Peyer's patch (tissue), 4 donors: Measurements from ENCODE around the gene SPATA13. TPM values are rescaled to one million over a fixed set of nuclear protein-coding genes. Genes with fewer than 3 reads are reported as not detected.

Experiments
- DNase-seq, 3 donors: peaks; one replicate each; pipeline ENCODE4 v3.0.0-alpha.2; 2017 to 2019
- H3K27ac ChIP-seq, 4 donors: fragments of 200-600 bp; sonication (generic); one replicate each; pipeline ENCODE4 v1.5.1; 2016 to 2019
- H3K27me3 ChIP-seq, 2 donors: fragments of 200-600 bp; sonication (generic); one replicate each; pipeline ENCODE4 v1.5.1; 2019
- H3K36me3 ChIP-seq, 3 donors: fragments of 200-600 bp; sonication (generic); one replicate each; pipeline ENCODE4 v1.5.1; 2016 to 2019
- H3K4me1 ChIP-seq, 4 donors: fragments of 200-600 bp; sonication (generic); one replicate each; pipeline ENCODE4 v1.5.1; 2016 to 2019
- H3K4me3 ChIP-seq, 4 donors: fragments of 200-600 bp; sonication (generic); 1 replicate in 3 of 4; 2 replicates in 1 of 4; pipeline ENCODE4 v1.5.1; 2016 to 2019; ENCODE audit warnings: mild to moderate bottlenecking in 1 of 4
- H3K9me3 ChIP-seq, 4 donors: fragments of 200-600 bp; sonication (generic); one replicate each; pipeline ENCODE4 v1.5.1; 2016 to 2019; ENCODE audit warnings: mild to moderate bottlenecking in 1 of 4
- POLR2A ChIP-seq, 2 donors: fragments of 450-650 bp; IDR thresholded peaks; one replicate each; pipeline ENCODE4 v1.5.1; 2017; ENCODE audit warnings: antibody characterized with exemption in 2 of 2, mild to moderate bottlenecking in 2 of 2, moderate library complexity in 2 of 2
- small RNA-seq, 2 donors: library from RNA; depleted of rRNA; stranded (forward); fragments of <200 nt; gene quantifications; one replicate each; pipeline ENCODE3, GENCODE V24; 2016
- total RNA-seq, 4 donors: library from RNA; depleted of rRNA; stranded (reverse); fragments of >200 nt; gene quantifications; one replicate each; pipeline ENCODE4 v1.1.0, GENCODE V29; 2016
- TF ChIP-seq, protein P1 (sequence below), 6 experiments: fragments of 450-650 bp in 4 of 6; fragments of 200-600 bp in 2 of 6; sonication (generic) in 1 of 6; IDR thresholded peaks; one replicate each; pipeline ENCODE4 v1.5.1; 2017 to 2019; ENCODE audit warnings: antibody characterized with exemption in 6 of 6, mild to moderate bottlenecking in 3 of 6, moderate library complexity in 1 of 6

SPATA13 gene
- total RNA-seq, 4 donors from 2014 or later, result 77.1 to 191 (median 141) TPM

DNA sequence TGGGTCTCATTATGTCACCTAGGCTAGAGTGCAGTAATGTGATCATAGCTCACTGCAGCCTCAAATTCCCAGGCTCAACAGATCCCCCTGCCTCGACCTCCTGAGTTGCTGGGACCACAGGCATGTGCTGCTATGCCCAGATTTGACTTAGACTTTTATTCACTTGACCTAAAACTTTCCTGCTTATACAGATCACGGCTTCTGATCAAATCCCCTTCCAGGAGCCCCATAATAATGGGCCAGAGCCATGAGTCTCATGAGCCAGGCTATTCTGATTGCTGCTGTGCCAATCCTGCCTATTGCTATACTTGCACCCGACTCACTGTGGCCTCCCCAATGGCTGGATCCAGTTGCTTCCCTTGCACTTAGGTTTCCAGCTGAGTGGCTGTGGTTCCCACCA is 190.9 kb downstream of the SPATA13 start:
- no peaks in the 10 kb centered on the region for H3K9me3 ChIP-seq
- H3K4me1 ChIP-seq, result no peaks in the 10 kb centered on the region
- DNase-seq, result no peak
- H3K4me3 ChIP-seq, result no peak overlapping the region
- H3K27ac ChIP-seq, result no peak overlapping the region
- no peaks in the 10 kb centered on the region for H3K36me3 ChIP-seq
- TF ChIP-seq POLR2A (IDR thresholded peaks at IDR 0.05), result no peak
- TF ChIP-seq, protein P1, sequence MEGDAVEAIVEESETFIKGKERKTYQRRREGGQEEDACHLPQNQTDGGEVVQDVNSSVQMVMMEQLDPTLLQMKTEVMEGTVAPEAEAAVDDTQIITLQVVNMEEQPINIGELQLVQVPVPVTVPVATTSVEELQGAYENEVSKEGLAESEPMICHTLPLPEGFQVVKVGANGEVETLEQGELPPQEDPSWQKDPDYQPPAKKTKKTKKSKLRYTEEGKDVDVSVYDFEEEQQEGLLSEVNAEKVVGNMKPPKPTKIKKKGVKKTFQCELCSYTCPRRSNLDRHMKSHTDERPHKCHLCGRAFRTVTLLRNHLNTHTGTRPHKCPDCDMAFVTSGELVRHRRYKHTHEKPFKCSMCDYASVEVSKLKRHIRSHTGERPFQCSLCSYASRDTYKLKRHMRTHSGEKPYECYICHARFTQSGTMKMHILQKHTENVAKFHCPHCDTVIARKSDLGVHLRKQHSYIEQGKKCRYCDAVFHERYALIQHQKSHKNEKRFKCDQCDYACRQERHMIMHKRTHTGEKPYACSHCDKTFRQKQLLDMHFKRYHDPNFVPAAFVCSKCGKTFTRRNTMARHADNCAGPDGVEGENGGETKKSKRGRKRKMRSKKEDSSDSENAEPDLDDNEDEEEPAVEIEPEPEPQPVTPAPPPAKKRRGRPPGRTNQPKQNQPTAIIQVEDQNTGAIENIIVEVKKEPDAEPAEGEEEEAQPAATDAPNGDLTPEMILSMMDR (IDR thresholded peaks at IDR 0.05), result no peak
- no peaks in the 10 kb centered on the region for H3K27me3 ChIP-seq

DNA sequence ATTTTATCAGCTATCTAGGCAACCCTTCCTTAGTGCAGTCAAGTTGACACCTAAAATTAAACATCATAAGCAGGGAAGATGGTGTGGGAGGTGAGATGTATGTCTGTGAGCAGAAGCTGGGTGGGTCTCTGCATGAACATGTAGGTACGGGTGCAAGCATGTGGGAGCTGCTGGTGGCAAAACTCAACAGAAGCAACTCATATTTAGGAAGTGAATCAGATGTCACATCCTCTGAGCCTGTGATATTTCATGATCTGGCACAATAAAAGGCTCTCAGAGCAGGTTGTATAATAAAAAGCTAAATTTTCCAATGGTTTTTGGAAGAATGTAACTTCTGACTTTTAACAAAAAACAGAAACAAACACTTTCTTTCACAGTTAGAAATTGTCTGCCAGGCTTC is 193.2 kb downstream of the SPATA13 start:
- TF ChIP-seq, protein P1 (IDR thresholded peaks at IDR 0.05), result no peak
- no peak for TF ChIP-seq POLR2A (IDR thresholded peaks at IDR 0.05)
- Histone ChIP-seq H3K4me1 (no peaks in the 10 kb centered on the region), H3K4me3 (no peak overlapping the region), H3K9me3 (no peaks in the 10 kb centered on the region), H3K27me3 (no peaks in the 10 kb centered on the region), H3K27ac (no peak overlapping the region), H3K36me3 (no peaks in the 10 kb centered on the region)
- no peak for DNase-seq

DNA sequence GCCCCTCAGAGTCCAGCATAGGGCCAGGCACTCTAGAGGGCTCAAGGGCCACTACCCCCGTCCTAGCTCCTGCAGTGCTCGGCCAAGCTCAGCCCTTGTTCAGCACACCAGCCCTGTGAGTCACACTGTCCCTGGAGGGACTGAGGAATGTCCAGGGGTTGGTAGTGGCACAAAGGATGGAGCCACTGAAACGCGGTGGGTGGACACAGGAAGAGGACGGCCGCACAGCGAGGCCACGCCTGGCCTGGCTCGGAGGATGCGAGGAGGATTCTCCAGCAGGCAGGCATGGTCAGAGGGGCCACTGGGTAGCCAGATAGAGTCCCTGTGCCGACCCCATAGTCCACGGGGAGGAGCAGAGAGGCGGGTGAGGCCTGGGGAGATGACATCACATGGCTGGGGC is 194.6 kb downstream of the SPATA13 start:
- Histone ChIP-seq H3K4me1 (no peaks in the 10 kb centered on the region), H3K27me3 (no peaks in the 10 kb centered on the region), H3K27ac (no peak overlapping the region), H3K9me3 (no peaks in the 10 kb centered on the region), H3K4me3 (no peak overlapping the region), H3K36me3 (no peaks in the 10 kb centered on the region)
- TF ChIP-seq, protein P1 (IDR thresholded peaks at IDR 0.05), result no peak
- no peak for TF ChIP-seq POLR2A (IDR thresholded peaks at IDR 0.05)
- no peak for DNase-seq

DNA sequence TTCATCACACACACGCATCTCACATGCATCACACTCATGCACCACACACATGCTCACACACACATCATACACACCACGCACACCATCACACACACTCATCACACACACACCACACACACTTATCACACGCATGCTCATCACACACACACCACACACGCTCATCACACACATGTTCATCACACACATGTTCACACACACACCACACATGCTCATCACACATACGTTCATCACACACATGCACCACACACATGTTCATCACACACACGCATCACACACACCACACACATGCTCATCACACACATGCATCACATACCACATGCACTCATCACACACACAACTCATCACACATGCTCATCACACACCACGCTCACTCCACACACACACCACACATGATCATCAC is 195.8 kb downstream of the SPATA13 start:
- H3K36me3 ChIP-seq, result no peaks in the 10 kb centered on the region
- no peak for DNase-seq

More for the DNA sequence above, 195.8 kb downstream of the SPATA13 start:
- no peak for TF ChIP-seq POLR2A (IDR thresholded peaks at IDR 0.05)
- TF ChIP-seq, protein P1 (IDR thresholded peaks at IDR 0.05), result no peak
- Histone ChIP-seq H3K4me1 (no peaks in the 10 kb centered on the region), H3K27ac (no peak overlapping the region), H3K27me3 (no peaks in the 10 kb centered on the region), H3K9me3 (no peaks in the 10 kb centered on the region), H3K4me3 (no peak overlapping the region)

Small RNA genes within 50 kb of the gene (small RNA-seq; reads per million reads assigned to genes)
- 0 to 0.13 reads per million in 2 donors for gene MIR2276

Other genes starting within 250 kb of the SPATA13 start
- gene C1QTNF9, start 148.9 kb downstream of the SPATA13 start, total RNA-seq, result under 1 TPM in 1 of 4 donors, not detected in 3; 0.40 TPM